Measurements from ENCODE around the gene SLC43A2. TPM values are rescaled to one million over a fixed set of nuclear protein-coding genes. Genes with fewer than 3 reads are reported as not detected.

The SLC43A2 gene
- polyA plus RNA-seq, 2 of the 4 experiments (the other 2 are of a cell fraction), result 3.5 to 7.0 TPM

- DNase-seq (ENCODE audit: low read depth in 1 of 2, low spot score in 1 of 2), result no peak
- Histone ChIP-seq H3K4me3 (no peak overlapping the region), H3K4me2 (no peak overlapping the region), H3K9me3 (no peaks in the 10 kb centered on the region), H3K4me1 (peaks cover 7% of the 10 kb centered on the region; the same call in 1 of the 3 replicates), H3K27ac (no peak overlapping the region)
- CTCF ChIA-PET, result interaction anchor here (0.6 to 4.2 kb wide), 8 partner anchors 11 to 156 kb away, joined by 3 to 20 read pairs (median 5); partner anchors contain the start of genes PITPNA and RILP
- POLR2A ChIA-PET, result interaction anchor here (1.3 kb wide), 1 partner anchor 33 kb away, joined by 3 read pairs; no protein-coding TSS in a partner anchor
- ATAC-seq, result no peak
- 90% methylated on average over 10 of the region's 10 CpGs for WGBS (ENCODE audit: missing lambda C conversion rate)
- TF ChIP-seq ZFP36 (IDR thresholded peaks at IDR 0.05; ENCODE audit: borderline replicate concordance, partially characterized antibody), result no peak
- no peak for TF ChIP-seq HEYL (CRISPR knock-in tag; IDR thresholded peaks at IDR 0.05)
- FAIRE-seq, result no peak
These were observed 107.5 kb downstream of the SLC43A2 start for GRCh38 chr17:1521086-1521640.

- ChIA-PET CTCF (interaction anchor here (0.6 to 4.2 kb wide), 10 partner anchors 8 to 277 kb away, joined by 3 to 20 read pairs (median 4); partner anchors contain the start of gene PITPNA), POLR2A (interaction anchor here (1.3 kb wide), 1 partner anchor 32 kb away, joined by 3 read pairs; no protein-coding TSS in a partner anchor)
- Histone ChIP-seq H3K4me2 (no peak overlapping the region), H3K4me1 (peaks cover 12% of the 10 kb centered on the region; the same call in 2 of the 3 replicates), H3K9me3 (no peaks in the 10 kb centered on the region), H3K27ac (no peak overlapping the region), H3K4me3 (no peak overlapping the region)
- no peak for DNase-seq (ENCODE audit: low read depth in 1 of 2, low spot score in 1 of 2)
- WGBS (ENCODE audit: missing lambda C conversion rate), result 80% methylated on average over 7 of the region's 7 CpGs
- no peak for FAIRE-seq
- no peak for ATAC-seq
- TF ChIP-seq USF2 (IDR thresholded peaks at IDR 0.05) (no peak), CBX2 (IDR thresholded peaks at IDR 0.05; ENCODE audit: borderline replicate concordance, low read depth) (no peak), ELK1 (IDR thresholded peaks at IDR 0.05; ENCODE audit: low read depth, low read length) (no peak), JUNB (IDR thresholded peaks at IDR 0.05) (no peak), ZNF302 (CRISPR knock-in tag; IDR thresholded peaks at IDR 0.05) (no peak), KDM5A (IDR thresholded peaks at IDR 0.05) (no peak), PHF8 (IDR thresholded peaks at IDR 0.05; ENCODE audit: borderline replicate concordance, low read depth) (no peak), MAX (IDR thresholded peaks at IDR 0.05) (no peak), HEYL (CRISPR knock-in tag; IDR thresholded peaks at IDR 0.05) (no peak), MAFK (IDR thresholded peaks at IDR 0.05; ENCODE audit: partially characterized antibody) (no peak), SMC3 (IDR thresholded peaks at IDR 0.05) (no peak), KDM1A (IDR thresholded peaks at IDR 0.05; ENCODE audit: low read depth) (no peak), JUN (IDR thresholded peaks at IDR 0.05) (no peak), REST (IDR thresholded peaks at IDR 0.05) (no peak), RCOR1 (IDR thresholded peaks at IDR 0.05; ENCODE audit: low read depth, low read length) (no peak), CHD2 (IDR thresholded peaks at IDR 0.05; ENCODE audit: low read length, partially characterized antibody) (no peak), SREBF2 (IDR thresholded peaks at IDR 0.05) (no peak), HOXB5 (CRISPR knock-in tag; IDR thresholded peaks at IDR 0.05) (no peak)
These were observed 109.0 kb downstream of the SLC43A2 start for GRCh38 chr17:1519678-1520077.

Small RNA genes within 50 kb of the gene (small RNA-seq; reads per million reads assigned to genes)
- 0 reads per million in 6 experiments for gene RN7SL105P

Other genes with a start within 250 kb of the SLC43A2 start
- 1,017 and 1,284 TPM in 2 replicates for gene YWHAE, start 228.6 kb downstream of the SLC43A2 start, polyA plus RNA-seq (2011; rRNA removed)
- 1,548 to 1,575 TPM (median 1,561 TPM) in 3 replicates for gene YWHAE, start 228.6 kb downstream of the SLC43A2 start, polyA plus RNA-seq (2017; fragmentation: RNase III; extraction: RNeasy Plus Mini Kit Qiagen cat#74134 plus additional on column Dnase treatment)
- 117 and 124 TPM in 2 replicates for gene CRK, start 172.6 kb downstream of the SLC43A2 start, polyA plus RNA-seq (2011; rRNA removed)
- 73.1 to 76.5 TPM (median 75.1 TPM) in 3 replicates for gene CRK, start 172.6 kb downstream of the SLC43A2 start, polyA plus RNA-seq (2017; fragmentation: RNase III; extraction: RNeasy Plus Mini Kit Qiagen cat#74134 plus additional on column Dnase treatment)
- 101 and 108 TPM in 2 replicates for gene MYO1C, start 136.1 kb downstream of the SLC43A2 start, polyA plus RNA-seq (2011; rRNA removed)
- 120 to 127 TPM (median 123 TPM) in 3 replicates for gene MYO1C, start 136.1 kb downstream of the SLC43A2 start, polyA plus RNA-seq (2017; fragmentation: RNase III; extraction: RNeasy Plus Mini Kit Qiagen cat#74134 plus additional on column Dnase treatment)
- gene INPP5K, start 112.2 kb downstream of the SLC43A2 start, polyA plus RNA-seq (2011; rRNA removed), result 30.8 and 41.8 TPM in 2 replicates
- 23.6 to 24.5 TPM (median 24.3 TPM) in 3 replicates for gene INPP5K, start 112.2 kb downstream of the SLC43A2 start, polyA plus RNA-seq (2017; fragmentation: RNase III; extraction: RNeasy Plus Mini Kit Qiagen cat#74134 plus additional on column Dnase treatment)
- gene PITPNA, start 66.0 kb downstream of the SLC43A2 start, polyA plus RNA-seq (2011; rRNA removed), result 69.5 and 80.5 TPM in 2 replicates
- 47.0 to 50.7 TPM (median 48.5 TPM) in 3 replicates for gene PITPNA, start 66.0 kb downstream of the SLC43A2 start, polyA plus RNA-seq (2017; fragmentation: RNase III; extraction: RNeasy Plus Mini Kit Qiagen cat#74134 plus additional on column Dnase treatment)
- gene SCARF1, start 16.9 kb upstream of the SLC43A2 start, polyA plus RNA-seq (2011; rRNA removed), result 0.09 TPM in 2 replicates
- 0.21 to 0.30 TPM (median 0.30 TPM) in 3 replicates for gene SCARF1, start 16.9 kb upstream of the SLC43A2 start, polyA plus RNA-seq (2017; fragmentation: RNase III; extraction: RNeasy Plus Mini Kit Qiagen cat#74134 plus additional on column Dnase treatment)
- gene RILP, start 21.0 kb upstream of the SLC43A2 start, polyA plus RNA-seq (2011; rRNA removed), result 6.4 and 8.2 TPM in 2 replicates
- gene RILP, start 21.0 kb upstream of the SLC43A2 start, polyA plus RNA-seq (2017; fragmentation: RNase III; extraction: RNeasy Plus Mini Kit Qiagen cat#74134 plus additional on column Dnase treatment), result 6.5 to 6.8 TPM (median 6.6 TPM) in 3 replicates
- 263 and 374 TPM in 2 replicates for gene PRPF8, start 56.0 kb upstream of the SLC43A2 start, polyA plus RNA-seq (2011; rRNA removed)
- 228 to 250 TPM (median 234 TPM) in 3 replicates for gene PRPF8, start 56.0 kb upstream of the SLC43A2 start, polyA plus RNA-seq (2017; fragmentation: RNase III; extraction: RNeasy Plus Mini Kit Qiagen cat#74134 plus additional on column Dnase treatment)
- gene TLCD2, start 81.5 kb upstream of the SLC43A2 start, polyA plus RNA-seq (2011; rRNA removed), result 3.4 and 4.5 TPM in 2 replicates
- 3.1 to 3.8 TPM (median 3.5 TPM) in 3 replicates for gene TLCD2, start 81.5 kb upstream of the SLC43A2 start, polyA plus RNA-seq (2017; fragmentation: RNase III; extraction: RNeasy Plus Mini Kit Qiagen cat#74134 plus additional on column Dnase treatment)
- 4.6 and 4.9 TPM in 2 replicates for gene WDR81, start 95.9 kb upstream of the SLC43A2 start, polyA plus RNA-seq (2011; rRNA removed)
- 22.6 to 26.8 TPM (median 25.5 TPM) in 3 replicates for gene WDR81, start 95.9 kb upstream of the SLC43A2 start, polyA plus RNA-seq (2017; fragmentation: RNase III; extraction: RNeasy Plus Mini Kit Qiagen cat#74134 plus additional on column Dnase treatment)
- 2.1 and 2.7 TPM in 2 replicates for gene SERPINF2, start 114.0 kb upstream of the SLC43A2 start, polyA plus RNA-seq (2011; rRNA removed)
- gene SERPINF2, start 114.0 kb upstream of the SLC43A2 start, polyA plus RNA-seq (2017; fragmentation: RNase III; extraction: RNeasy Plus Mini Kit Qiagen cat#74134 plus additional on column Dnase treatment), result 2.4 to 2.9 TPM (median 2.7 TPM) in 3 replicates
- gene SERPINF1, start 133.2 kb upstream of the SLC43A2 start, polyA plus RNA-seq (2011; rRNA removed), result 11.5 and 13.7 TPM in 2 replicates
- 2.3 to 3.4 TPM (median 3.0 TPM) in 3 replicates for gene SERPINF1, start 133.2 kb upstream of the SLC43A2 start, polyA plus RNA-seq (2017; fragmentation: RNase III; extraction: RNeasy Plus Mini Kit Qiagen cat#74134 plus additional on column Dnase treatment)
- 12.1 and 12.4 TPM in 2 replicates for gene SMYD4, start 201.1 kb upstream of the SLC43A2 start, polyA plus RNA-seq (2011; rRNA removed)
- gene SMYD4, start 201.1 kb upstream of the SLC43A2 start, polyA plus RNA-seq (2017; fragmentation: RNase III; extraction: RNeasy Plus Mini Kit Qiagen cat#74134 plus additional on column Dnase treatment), result 9.8 to 11.1 TPM (median 10.4 TPM) in 3 replicates
- 136 and 145 TPM in 2 replicates for gene RPA1, start 201.2 kb upstream of the SLC43A2 start, polyA plus RNA-seq (2011; rRNA removed)
- 72.2 to 77.1 TPM (median 73.4 TPM) in 3 replicates for gene RPA1, start 201.2 kb upstream of the SLC43A2 start, polyA plus RNA-seq (2017; fragmentation: RNase III; extraction: RNeasy Plus Mini Kit Qiagen cat#74134 plus additional on column Dnase treatment)